Forelimb muscle (tissue), 1 donor: Measurements from ENCODE around the gene AKT1S1. TPM values are rescaled to one million over a fixed set of nuclear protein-coding genes. Genes with fewer than 3 reads are reported as not detected.
"Not testable (repeated sequence)": the region's sequence is repeated elsewhere in the genome, so short reads cannot be mapped to it uniquely, and the experiment has no call there.

Experiments
- DNase-seq: peaks from one replicate; pipeline ENCODE4 v3.0.0-alpha.2; 2013; ENCODE audit warnings: low read depth
- polyA plus RNA-seq: library from polyadenylated mRNA; unstranded; fragments of 120-200 nt; gene quantifications from one replicate; pipeline ENCODE4 v1.2.1, GENCODE V29; 2013; ENCODE audit not compliant: insufficient read length

The AKT1S1 gene
- polyA plus RNA-seq, 1 donor = 36.8 TPM

GRCh38 chr19:49837425-49837824 lies 39.7 kb downstream of the AKT1S1 start:
- no peak for DNase-seq

GRCh38 chr19:49837009-49837310 lies 40.2 kb downstream of the AKT1S1 start:
- DNase-seq = no peak

GRCh38 chr19:49836176-49837008 lies 40.8 kb downstream of the AKT1S1 start:
- no peak for DNase-seq

- no peak for DNase-seq
These were observed 41.6 kb downstream of the AKT1S1 start for GRCh38 chr19:49835562-49835961.

- no peak for DNase-seq
These were observed 43.6 kb downstream of the AKT1S1 start for GRCh38 chr19:49833599-49833998.

- DNase-seq = no peak
These were observed 44.6 kb downstream of the AKT1S1 start for GRCh38 chr19:49832556-49832955.

- DNase-seq = no peak
These were observed 45.6 kb downstream of the AKT1S1 start for GRCh38 chr19:49831592-49831991.

DNA sequence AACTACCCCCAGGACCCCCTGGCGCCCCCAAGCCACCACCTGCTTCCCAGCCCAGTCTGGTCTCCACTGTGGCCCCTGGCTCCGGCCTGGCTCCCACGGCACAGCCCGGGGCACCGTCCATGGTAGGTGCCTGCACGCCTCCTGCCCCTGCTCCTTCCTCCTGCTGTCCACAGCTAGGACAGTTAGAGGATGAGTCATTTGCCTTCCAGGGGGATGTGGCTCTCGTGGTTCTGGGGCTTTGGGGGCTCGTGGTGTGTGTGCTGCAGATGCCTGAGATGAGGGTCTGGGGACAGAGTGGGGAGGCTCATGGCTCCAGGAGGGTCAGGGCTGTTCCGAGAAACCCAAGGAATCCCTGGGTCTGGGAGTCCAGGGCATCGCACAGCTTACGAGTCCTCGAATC lies 46.4 kb downstream of the AKT1S1 start:
- no peak for DNase-seq

DNA sequence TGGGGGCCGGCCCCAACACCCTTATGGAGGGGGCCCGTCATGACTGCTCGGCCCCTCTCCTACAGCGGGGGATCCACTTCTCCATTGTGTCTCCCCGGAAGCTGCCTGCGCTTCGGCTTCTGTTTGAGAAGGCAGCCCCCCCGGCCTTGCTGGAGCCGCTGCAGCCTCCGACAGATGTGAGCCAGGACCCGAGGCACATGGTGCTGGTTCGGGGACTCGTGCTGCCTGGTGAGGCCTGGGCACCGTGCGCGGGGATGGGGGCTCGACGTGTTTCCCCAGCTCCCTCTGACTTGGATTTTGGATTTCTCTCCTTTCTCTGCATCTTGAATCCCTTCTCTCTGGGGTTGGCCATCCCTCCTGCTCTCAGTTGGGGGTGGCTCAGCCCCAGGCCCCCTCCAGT lies 47.4 kb downstream of the AKT1S1 start:
- no peak for DNase-seq

- DNase-seq = no peak
These were observed 48.0 kb downstream of the AKT1S1 start for GRCh38 chr19:49829200-49829599.

GRCh38 chr19:49827034-49827433 lies 50.1 kb downstream of the AKT1S1 start:
- DNase-seq = no peak

- DNase-seq = no peak
These were observed 52.5 kb downstream of the AKT1S1 start for GRCh38 chr19:49824662-49825061.

DNA sequence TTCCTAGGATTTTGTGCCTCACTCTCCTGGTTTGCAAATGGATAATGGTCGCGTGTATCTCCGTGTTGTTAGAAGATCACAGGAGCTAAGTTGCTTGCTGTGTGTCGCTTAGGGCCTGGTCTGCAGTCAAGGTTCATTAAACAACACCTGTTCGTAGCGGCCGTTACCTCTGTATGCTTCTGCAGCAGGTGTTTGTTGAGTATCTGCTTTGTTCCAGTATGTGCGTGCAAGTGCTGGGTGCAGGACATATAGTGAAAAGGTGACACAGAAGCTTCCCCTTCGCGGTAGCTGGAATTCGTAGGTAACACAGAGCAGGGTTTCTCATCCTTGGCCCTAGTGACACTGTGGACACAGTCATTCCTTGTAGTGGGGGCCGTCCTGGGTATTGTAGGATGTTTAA lies 53.7 kb downstream of the AKT1S1 start:
- no peak for DNase-seq

GRCh38 chr19:49820125-49820524 lies 57.0 kb downstream of the AKT1S1 start:
- no peak for DNase-seq

DNA sequence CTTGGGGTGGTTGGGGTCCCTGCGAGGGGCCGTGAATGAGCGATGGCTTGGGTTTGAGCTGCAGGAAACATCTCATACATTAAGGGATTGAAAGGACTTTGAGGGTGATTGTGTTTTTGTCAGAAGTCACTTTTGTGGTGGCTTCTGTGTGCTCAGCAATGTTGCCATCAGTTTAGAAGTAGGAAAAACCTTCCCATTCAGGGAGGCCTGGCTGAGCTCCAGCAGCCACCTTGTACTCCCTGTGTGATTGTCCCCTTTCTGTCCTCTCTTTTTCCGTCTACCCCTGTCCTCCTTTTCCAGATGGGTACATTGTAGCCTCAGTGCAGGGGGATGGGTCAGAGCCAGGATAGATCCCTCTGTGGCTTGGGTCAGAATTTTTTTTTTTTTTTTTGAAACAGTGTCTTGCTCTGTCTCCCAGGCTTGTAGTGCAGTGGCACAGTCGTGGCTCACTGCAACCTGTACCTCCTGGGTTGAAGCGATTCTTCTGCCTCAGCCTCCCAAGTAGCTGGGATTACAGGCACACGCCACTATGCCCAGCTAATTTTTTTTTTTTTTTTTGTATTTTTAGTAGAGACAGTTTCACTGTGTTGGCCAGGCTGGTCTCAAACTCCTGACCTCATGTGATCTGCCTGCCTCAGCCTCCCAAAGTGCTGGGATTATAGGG lies 57.6 kb downstream of the AKT1S1 start:
- not testable (repeated sequence) for DNase-seq

Other genes starting within 250 kb of the AKT1S1 start
- 28.3 TPM for gene RRAS, start 237.2 kb downstream of the AKT1S1 start, polyA plus RNA-seq
- 29.9 TPM for gene SCAF1, start 235.1 kb downstream of the AKT1S1 start, polyA plus RNA-seq
- gene IRF3, start 211.5 kb downstream of the AKT1S1 start, polyA plus RNA-seq = 33.2 TPM
- 28.4 TPM for gene BCL2L12, start 211.4 kb downstream of the AKT1S1 start, polyA plus RNA-seq
- 209 TPM for gene PRMT1, start 200.1 kb downstream of the AKT1S1 start, polyA plus RNA-seq
- 0.99 TPM for gene ADM5, start 187.8 kb downstream of the AKT1S1 start, polyA plus RNA-seq
- gene CPT1C, start 186.2 kb downstream of the AKT1S1 start, polyA plus RNA-seq = 8.2 TPM
- 0.52 TPM for gene TSKS, start 114.0 kb downstream of the AKT1S1 start, polyA plus RNA-seq
- 56.3 TPM for gene AP2A1, start 110.4 kb downstream of the AKT1S1 start, polyA plus RNA-seq
- 17.0 TPM for gene FUZ, start 64.1 kb downstream of the AKT1S1 start, polyA plus RNA-seq
- 28.6 TPM for gene MED25, start 59.1 kb downstream of the AKT1S1 start, polyA plus RNA-seq
- 195 TPM for gene PTOV1, start 26.2 kb downstream of the AKT1S1 start, polyA plus RNA-seq
- 38.1 TPM for gene PNKP, start 9.8 kb downstream of the AKT1S1 start, polyA plus RNA-seq
- 35.6 TPM for gene TBC1D17, start 347 bp upstream of the AKT1S1 start, polyA plus RNA-seq
- gene IL4I1, start 19.5 kb upstream of the AKT1S1 start, polyA plus RNA-seq = 1.0 TPM
- gene ATF5, start 51.9 kb upstream of the AKT1S1 start, polyA plus RNA-seq = 30.2 TPM
- gene NUP62, start 52.1 kb upstream of the AKT1S1 start, polyA plus RNA-seq = 52.7 TPM
- 0.77 TPM for gene SIGLEC11, start 83.8 kb upstream of the AKT1S1 start, polyA plus RNA-seq
- 18.1 TPM for gene VRK3, start 148.0 kb upstream of the AKT1S1 start, polyA plus RNA-seq
- gene ZNF473, start 148.7 kb upstream of the AKT1S1 start, polyA plus RNA-seq = 7.3 TPM